K562 (cell line): ENCODE data around the gene ITGAL. TPM values are rescaled to one million over a fixed set of nuclear protein-coding genes. Genes with fewer than 3 reads are reported as not detected.

ENCODE experiments used
- ARID2 ChIP-seq: fragments of 450-650 bp; IDR thresholded peaks from 2 replicates; pipeline ENCODE4 v1.6.1; 2017; ENCODE audit warnings: antibody characterized with exemption, mild to moderate bottlenecking
- BMI1 ChIP-seq: fragments of 150-350 bp; IDR thresholded peaks from 2 replicates; pipeline ENCODE4 v1.6.1; 2014; ENCODE audit warnings: low read length
- CHAMP1 ChIP-seq: fragments of 450-650 bp; IDR thresholded peaks from 2 replicates; pipeline ENCODE4 v1.6.1; 2016; ENCODE audit warnings: mild to moderate bottlenecking
- CHD4 ChIP-seq: fragments of 200-600 bp; sonication (generic); IDR thresholded peaks from 3 replicates; pipeline ENCODE4 v1.6.1; 2012; ENCODE audit warnings: low read depth, mild to moderate bottlenecking, mixed read lengths, low read length, inconsistent platforms; ENCODE audit not compliant: insufficient read depth, insufficient replicate concordance, poor library complexity, severe bottlenecking
- EHMT2 ChIP-seq: fragments of 450-650 bp; IDR thresholded peaks from 2 replicates; pipeline ENCODE4 v1.6.1; 2018; ENCODE audit warnings: antibody characterized with exemption
- ELF2 ChIP-seq: fragments of 250-450 bp; sonication (Bioruptor Pico); IDR thresholded peaks from 2 replicates; pipeline ENCODE4 v1.5.0; 2021; ENCODE audit warnings: mild to moderate bottlenecking
- ETV5 ChIP-seq: sonication (generic); formaldehyde crosslinking; IDR thresholded peaks from 2 replicates; pipeline ENCODE4 v1.4.0; 2020; ENCODE audit warnings: low read depth, mild to moderate bottlenecking, missing genetic modification reagents
- FOS ChIP-seq: IDR thresholded peaks from 3 replicates; pipeline ENCODE4 v1.6.1; 2011; ENCODE audit not compliant: insufficient read length; ENCODE audit errors: extremely low read depth
- HNRNPLL ChIP-seq: fragments of 200-400 bp; formaldehyde crosslinking; IDR thresholded peaks from 2 replicates; pipeline ENCODE4 v1.6.1; 2017; ENCODE audit warnings: low read length, low read depth, mild to moderate bottlenecking; ENCODE audit not compliant: poor library complexity, severe bottlenecking
- HOXB6 ChIP-seq: fragments of 250-450 bp; sonication (Bioruptor Pico); IDR thresholded peaks from 2 replicates; pipeline ENCODE4 v1.5.1; 2022; ENCODE audit warnings: mild to moderate bottlenecking, borderline replicate concordance
- LARP7 ChIP-seq: fragments of 450-650 bp; IDR thresholded peaks from 2 replicates; pipeline ENCODE4 v1.6.1; 2016
- POLR2A ChIP-seq: fragments of 450-650 bp; conservative IDR thresholded peaks from 2 replicates; pipeline ENCODE4 v1.6.1; 2016
- RBM15 ChIP-seq: fragments of 200-400 bp; formaldehyde crosslinking; IDR thresholded peaks from 2 replicates; pipeline ENCODE4 v1.6.1; 2018; ENCODE audit warnings: mild to moderate bottlenecking, low read length, moderate library complexity; ENCODE audit not compliant: insufficient read depth
- SOX6 ChIP-seq: fragments of 450-650 bp; IDR thresholded peaks from 2 replicates; pipeline ENCODE4 v1.6.1; 2014; ENCODE audit warnings: mild to moderate bottlenecking
- SPI1 ChIP-seq: IDR thresholded peaks from 2 replicates; pipeline ENCODE4 v1.6.1; 2011; ENCODE audit warnings: low read depth, low read length, control low read depth, borderline replicate concordance
- ZC3H4 ChIP-seq: sonication (generic); formaldehyde crosslinking; IDR thresholded peaks from 2 replicates; pipeline ENCODE4 v1.9.0; 2021; ENCODE audit warnings: missing genetic modification reagents, borderline replicate concordance
- ZFP36 ChIP-seq: fragments of 150-350 bp; IDR thresholded peaks from 2 replicates; pipeline ENCODE4 v1.6.1; 2018; ENCODE audit warnings: low read length, low read depth; ENCODE audit not compliant: partially characterized antibody
- ZFX ChIP-seq: sonication (generic); formaldehyde crosslinking; IDR thresholded peaks from 2 replicates; pipeline ENCODE4 v1.8.0; 2022; ENCODE audit warnings: mild to moderate bottlenecking, missing genetic modification reagents, moderate library complexity
- ZNF311 ChIP-seq: fragments of 250-450 bp; sonication (Bioruptor Pico); IDR thresholded peaks from 2 replicates; pipeline ENCODE4 v1.4.0; 2020; ENCODE audit warnings: mild to moderate bottlenecking, moderate library complexity
- polyA plus RNA-seq, 8 experiments: library from polyadenylated mRNA; depleted of rRNA in 4 of 8; stranded (reverse) in 5 of 8; unstranded in 3 of 8; fragments of >200 nt; fragmentation: Nextera tagmentation in 2 of 8; fragmentation: Illumina TruSeq in 1 of 8; extraction: Ambion mirVana in 2 of 8; extraction: Trizol in 1 of 8; gene quantifications; 2 replicates each; pipeline versions ENCODE4 v1.2.1 to v1.2.3, GENCODE V29; 2011 to 2014; ENCODE audit warnings: inconsistent platforms in 1 of 8, missing spikeins in 1 of 8
- total RNA-seq, 7 experiments: library from RNA; depleted of rRNA in 6 of 7; stranded (reverse); fragments of >200 nt in 6 of 7; fragmentation: Illumina TruSeq in 2 of 7; extraction: Trizol in 2 of 7; gene quantifications; 2 replicates each; pipeline versions ENCODE4 v1.2.1 to v1.2.3, GENCODE V29; 2011 to 2021; ENCODE audit warnings: low replicate concordance in 1 of 7
- TF ChIP-seq, protein P1 (sequence below): sonication (generic); formaldehyde crosslinking; IDR thresholded peaks from 2 replicates; pipeline ENCODE4 v1.8.1; 2023; ENCODE audit warnings: mild to moderate bottlenecking, missing genetic modification reagents
- TF ChIP-seq, protein P2 (sequence below), 2 experiments: fragments of 450-650 bp; IDR thresholded peaks; 2 replicates each; pipeline ENCODE4 v1.6.1; 2018; ENCODE audit warnings: mild to moderate bottlenecking in 2 of 2, low read depth in 1 of 2; ENCODE audit not compliant: partially characterized antibody in 2 of 2

Gene ITGAL
- total and polyA plus RNA-seq, 9 of the 15 experiments (the other 6 are each of a cell fraction or from before 2014, with no cell fraction given): 0.01 to 0.53 TPM; not detected in 7

GRCh38 chr16:30445408-30446202 lies 26.9 kb upstream of the ITGAL start, which contains the start of gene SEPHS2 (continued):
- TF ChIP-seq, protein P1, sequence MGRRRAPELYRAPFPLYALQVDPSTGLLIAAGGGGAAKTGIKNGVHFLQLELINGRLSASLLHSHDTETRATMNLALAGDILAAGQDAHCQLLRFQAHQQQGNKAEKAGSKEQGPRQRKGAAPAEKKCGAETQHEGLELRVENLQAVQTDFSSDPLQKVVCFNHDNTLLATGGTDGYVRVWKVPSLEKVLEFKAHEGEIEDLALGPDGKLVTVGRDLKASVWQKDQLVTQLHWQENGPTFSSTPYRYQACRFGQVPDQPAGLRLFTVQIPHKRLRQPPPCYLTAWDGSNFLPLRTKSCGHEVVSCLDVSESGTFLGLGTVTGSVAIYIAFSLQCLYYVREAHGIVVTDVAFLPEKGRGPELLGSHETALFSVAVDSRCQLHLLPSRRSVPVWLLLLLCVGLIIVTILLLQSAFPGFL (CRISPR knock-in tag): no peak
- TF ChIP-seq BMI1 (no peak), ZFX (CRISPR knock-in tag) (peak; percentile 98), ZFP36 (no peak), SOX6 (peak; percentile 76), ARID2 (no peak), LARP7 (no peak), RBM15 (no peak), HNRNPLL (peak; percentile 34), FOS (peak; percentile 90), ELF2 (CRISPR knock-in tag) (peak; percentile 43; the same call in 1 of the 2 replicates), SPI1 (no peak; the same call in 1 of the 2 replicates), ZC3H4 (CRISPR knock-in tag) (no peak), ZNF311 (CRISPR knock-in tag) (no peak), CHD4 (no peak), HOXB6 (CRISPR knock-in tag) (no peak; the same call in 1 of the 2 replicates), EHMT2 (0 out of 2 replicates have a peak, but pooled peaks have one; percentile 56), POLR2A (peak; percentile 98), CHAMP1 (no peak), ETV5 (CRISPR knock-in tag) (peak; percentile 33; the same call in 1 of the 2 replicates)
- TF ChIP-seq, protein P2, sequence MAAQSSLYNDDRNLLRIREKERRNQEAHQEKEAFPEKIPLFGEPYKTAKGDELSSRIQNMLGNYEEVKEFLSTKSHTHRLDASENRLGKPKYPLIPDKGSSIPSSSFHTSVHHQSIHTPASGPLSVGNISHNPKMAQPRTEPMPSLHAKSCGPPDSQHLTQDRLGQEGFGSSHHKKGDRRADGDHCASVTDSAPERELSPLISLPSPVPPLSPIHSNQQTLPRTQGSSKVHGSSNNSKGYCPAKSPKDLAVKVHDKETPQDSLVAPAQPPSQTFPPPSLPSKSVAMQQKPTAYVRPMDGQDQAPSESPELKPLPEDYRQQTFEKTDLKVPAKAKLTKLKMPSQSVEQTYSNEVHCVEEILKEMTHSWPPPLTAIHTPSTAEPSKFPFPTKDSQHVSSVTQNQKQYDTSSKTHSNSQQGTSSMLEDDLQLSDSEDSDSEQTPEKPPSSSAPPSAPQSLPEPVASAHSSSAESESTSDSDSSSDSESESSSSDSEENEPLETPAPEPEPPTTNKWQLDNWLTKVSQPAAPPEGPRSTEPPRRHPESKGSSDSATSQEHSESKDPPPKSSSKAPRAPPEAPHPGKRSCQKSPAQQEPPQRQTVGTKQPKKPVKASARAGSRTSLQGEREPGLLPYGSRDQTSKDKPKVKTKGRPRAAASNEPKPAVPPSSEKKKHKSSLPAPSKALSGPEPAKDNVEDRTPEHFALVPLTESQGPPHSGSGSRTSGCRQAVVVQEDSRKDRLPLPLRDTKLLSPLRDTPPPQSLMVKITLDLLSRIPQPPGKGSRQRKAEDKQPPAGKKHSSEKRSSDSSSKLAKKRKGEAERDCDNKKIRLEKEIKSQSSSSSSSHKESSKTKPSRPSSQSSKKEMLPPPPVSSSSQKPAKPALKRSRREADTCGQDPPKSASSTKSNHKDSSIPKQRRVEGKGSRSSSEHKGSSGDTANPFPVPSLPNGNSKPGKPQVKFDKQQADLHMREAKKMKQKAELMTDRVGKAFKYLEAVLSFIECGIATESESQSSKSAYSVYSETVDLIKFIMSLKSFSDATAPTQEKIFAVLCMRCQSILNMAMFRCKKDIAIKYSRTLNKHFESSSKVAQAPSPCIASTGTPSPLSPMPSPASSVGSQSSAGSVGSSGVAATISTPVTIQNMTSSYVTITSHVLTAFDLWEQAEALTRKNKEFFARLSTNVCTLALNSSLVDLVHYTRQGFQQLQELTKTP (IDR thresholded peaks at IDR 0.05; ENCODE audit: low read depth in 1 of 2, partially characterized antibody in 2 of 2): peak in 1 of 2 experiments; percentile 42
